ENCODE measurements around the gene DOC2B.

DNA sequence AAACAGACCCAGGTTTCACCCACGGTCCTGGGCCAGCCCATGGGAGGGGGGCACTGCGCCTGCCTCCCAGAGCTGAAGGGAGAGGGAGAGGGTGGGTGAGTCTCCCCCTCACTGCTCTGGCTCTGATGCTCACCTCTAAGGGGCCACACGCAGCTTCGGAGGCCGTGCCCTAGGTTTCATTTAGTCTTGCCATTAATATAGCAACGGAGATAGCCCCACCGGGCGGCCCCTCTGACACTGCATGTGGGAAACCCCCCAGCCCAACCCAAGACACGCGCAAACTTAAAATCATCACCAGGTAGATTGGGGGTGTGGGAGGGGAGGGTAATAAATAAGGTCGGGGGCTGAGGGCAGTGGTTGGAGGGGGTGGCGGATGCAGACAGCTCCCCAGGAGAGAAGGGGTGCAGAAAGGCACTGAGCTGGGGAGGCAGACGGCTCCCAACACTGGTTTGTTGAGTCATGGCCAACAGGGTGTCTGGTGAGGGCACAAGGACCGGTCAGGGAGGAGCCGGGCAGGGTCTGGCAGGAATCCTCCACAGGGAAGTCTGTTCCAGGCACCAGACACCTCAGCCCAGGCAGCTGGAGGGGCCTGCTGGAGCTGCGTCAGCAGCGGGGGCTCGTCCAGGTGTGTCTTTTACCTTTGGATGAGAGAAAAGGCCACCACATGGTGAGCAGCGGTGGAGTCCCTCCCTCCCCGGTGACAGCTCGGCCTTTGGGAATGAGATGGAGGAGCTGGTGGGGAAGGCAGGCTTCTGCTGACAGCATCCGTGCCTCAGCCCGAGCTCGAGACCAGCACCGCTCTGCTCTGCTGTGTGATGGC lies 32.0 kb upstream of the DOC2B start:
- TF ChIP-seq, protein P1, sequence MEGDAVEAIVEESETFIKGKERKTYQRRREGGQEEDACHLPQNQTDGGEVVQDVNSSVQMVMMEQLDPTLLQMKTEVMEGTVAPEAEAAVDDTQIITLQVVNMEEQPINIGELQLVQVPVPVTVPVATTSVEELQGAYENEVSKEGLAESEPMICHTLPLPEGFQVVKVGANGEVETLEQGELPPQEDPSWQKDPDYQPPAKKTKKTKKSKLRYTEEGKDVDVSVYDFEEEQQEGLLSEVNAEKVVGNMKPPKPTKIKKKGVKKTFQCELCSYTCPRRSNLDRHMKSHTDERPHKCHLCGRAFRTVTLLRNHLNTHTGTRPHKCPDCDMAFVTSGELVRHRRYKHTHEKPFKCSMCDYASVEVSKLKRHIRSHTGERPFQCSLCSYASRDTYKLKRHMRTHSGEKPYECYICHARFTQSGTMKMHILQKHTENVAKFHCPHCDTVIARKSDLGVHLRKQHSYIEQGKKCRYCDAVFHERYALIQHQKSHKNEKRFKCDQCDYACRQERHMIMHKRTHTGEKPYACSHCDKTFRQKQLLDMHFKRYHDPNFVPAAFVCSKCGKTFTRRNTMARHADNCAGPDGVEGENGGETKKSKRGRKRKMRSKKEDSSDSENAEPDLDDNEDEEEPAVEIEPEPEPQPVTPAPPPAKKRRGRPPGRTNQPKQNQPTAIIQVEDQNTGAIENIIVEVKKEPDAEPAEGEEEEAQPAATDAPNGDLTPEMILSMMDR (optimal IDR thresholded peaks at IDR 0.05 in 1 of 3, IDR thresholded peaks at IDR 0.05 in 1 of 3, conservative IDR thresholded peaks at IDR 0.05 in 1 of 3; ENCODE audit: extremely low read depth in 1 of 3, insufficient read depth in 2 of 3, low read length in 3 of 3): no peak
- no peak for TF ChIP-seq EZH2 (IDR thresholded peaks at IDR 0.05; ENCODE audit: low read length)
